Trophoblast cell (in vitro differentiated cells and primary cell): ENCODE data around the gene KIF16B.

Experiments used
- DNase-seq, 2 donors: peaks; one replicate each; pipeline ENCODE4 v3.0.0-alpha.2; 2016
- H2AFZ ChIP-seq: 2 replicates; pipeline ENCODE4 v1.6.1; 2013; ENCODE audit warnings: low read length, moderate library complexity, mild to moderate bottlenecking; ENCODE audit not compliant: insufficient read depth, poor library complexity
- H2AK5ac ChIP-seq: 2 replicates; pipeline ENCODE4 v1.6.1; 2013; ENCODE audit warnings: mild to moderate bottlenecking, low read length
- H2BK120ac ChIP-seq: 2 replicates; pipeline ENCODE4 v1.6.1; 2013; ENCODE audit warnings: low read length, mild to moderate bottlenecking, moderate library complexity; ENCODE audit not compliant: insufficient read depth, poor library complexity
- H2BK12ac ChIP-seq: 2 replicates; pipeline ENCODE4 v1.6.1; 2013; ENCODE audit warnings: mild to moderate bottlenecking, low read length, moderate library complexity
- H2BK5ac ChIP-seq: 2 replicates; pipeline ENCODE4 v1.6.1; 2013; ENCODE audit warnings: low read length, low read depth, moderate library complexity, mild to moderate bottlenecking; ENCODE audit not compliant: poor library complexity
- H3K14ac ChIP-seq: 2 replicates; pipeline ENCODE4 v1.6.1; 2013; ENCODE audit warnings: mild to moderate bottlenecking, low read length
- H3K18ac ChIP-seq: 2 replicates; pipeline ENCODE4 v1.6.1; 2013; ENCODE audit warnings: mild to moderate bottlenecking, low read length
- H3K23ac ChIP-seq: 2 replicates; pipeline ENCODE4 v1.6.1; 2013; ENCODE audit warnings: low read length
- H3K27ac ChIP-seq: 2 replicates; pipeline ENCODE4 v1.5.1; 2013; ENCODE audit warnings: low read depth, mild to moderate bottlenecking, inconsistent platforms, low read length, moderate library complexity
- H3K27me3 ChIP-seq: 2 replicates; pipeline ENCODE4 v1.6.1; 2013; ENCODE audit warnings: inconsistent platforms, mild to moderate bottlenecking, low read length, moderate library complexity; ENCODE audit not compliant: insufficient read depth
- H3K36me3 ChIP-seq, 2 experiments: 1 replicate in 1 of 2; 2 replicates in 1 of 2; pipeline ENCODE4 v1.6.1; 2013; ENCODE audit warnings: low read length in 2 of 2, mild to moderate bottlenecking in 2 of 2, moderate library complexity in 1 of 2; ENCODE audit not compliant: insufficient read depth in 2 of 2, control insufficient read depth in 1 of 2
- H3K4ac ChIP-seq: 2 replicates; pipeline ENCODE4 v1.6.1; 2013; ENCODE audit warnings: low read depth, mild to moderate bottlenecking, low read length, moderate library complexity
- H3K4me1 ChIP-seq, 2 experiments: 1 replicate in 1 of 2; 2 replicates in 1 of 2; pipeline ENCODE4 v1.6.1; 2013; ENCODE audit warnings: low read length in 2 of 2, mild to moderate bottlenecking in 2 of 2, moderate library complexity in 1 of 2; ENCODE audit not compliant: insufficient read depth in 2 of 2, control insufficient read depth in 1 of 2
- H3K4me2 ChIP-seq: 2 replicates; pipeline ENCODE4 v1.6.1; 2013; ENCODE audit warnings: inconsistent platforms, mild to moderate bottlenecking, low read length, moderate library complexity
- H3K4me3 ChIP-seq: 2 replicates; pipeline ENCODE4 v1.5.1; 2013; ENCODE audit warnings: mild to moderate bottlenecking, low read depth, low read length, inconsistent platforms
- H3K79me1 ChIP-seq: one replicate; pipeline ENCODE4 v1.6.1; 2013; ENCODE audit warnings: low read length
- H3K79me2 ChIP-seq: 2 replicates; pipeline ENCODE4 v1.6.1; 2013; ENCODE audit warnings: low read length, mild to moderate bottlenecking; ENCODE audit not compliant: control insufficient read depth, insufficient read depth, poor library complexity
- H3K9ac ChIP-seq: 2 replicates; pipeline ENCODE4 v1.6.1; 2013; ENCODE audit warnings: mild to moderate bottlenecking, low read length
- H3K9me3 ChIP-seq: 2 replicates; pipeline ENCODE4 v1.6.1; 2013; ENCODE audit warnings: low read depth, mild to moderate bottlenecking, control low read depth, inconsistent platforms, low read length; ENCODE audit not compliant: insufficient read depth
- H4K12ac ChIP-seq: 2 replicates; pipeline ENCODE4 v1.6.1; 2013; ENCODE audit warnings: low read depth, mild to moderate bottlenecking, low read length, moderate library complexity
- H4K8ac ChIP-seq: 2 replicates; pipeline ENCODE4 v1.6.1; 2013; ENCODE audit warnings: low read depth, mild to moderate bottlenecking, low read length, moderate library complexity
- H4K91ac ChIP-seq: one replicate; pipeline ENCODE4 v1.6.1; 2013; ENCODE audit warnings: low read depth, mild to moderate bottlenecking, low read length, moderate library complexity
- WGBS: extraction: QIAGEN DNeasy Blood & Tissue Kit; methylation state at CpG from one replicate; pipeline ENCODE4 v1.1.7; 2013; ENCODE audit warnings: missing lambda C conversion rate; ENCODE audit not compliant: insufficient read length, insufficient coverage; ENCODE audit errors: extremely low coverage; 5-methylcytosine and 5-hydroxymethylcytosine counted together

KIF16B gene

DNA sequence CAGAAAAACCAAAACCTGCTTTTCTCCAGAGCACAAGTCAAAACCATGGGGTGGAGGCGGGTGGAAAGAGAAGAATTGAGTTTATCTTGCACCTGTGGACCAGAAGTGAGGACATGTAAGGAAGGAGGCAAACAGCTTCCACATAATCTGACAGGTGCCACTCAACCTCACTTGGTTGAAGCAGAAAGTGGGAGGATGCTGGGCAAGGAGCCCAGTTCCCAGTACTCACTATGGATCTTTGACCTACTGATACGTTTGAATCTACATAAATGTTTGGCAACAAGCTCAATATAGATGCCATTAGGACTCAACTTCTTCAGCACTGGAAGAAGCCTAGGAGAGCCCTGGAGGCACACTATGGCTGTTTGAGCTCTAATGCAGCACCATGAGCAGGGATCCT is 285.5 kb downstream of the KIF16B start:
- Histone ChIP-seq H2BK12ac (no peak overlapping the region), H3K4ac (no peak overlapping the region), H3K4me2 (no peak overlapping the region), H3K4me3 (no peak overlapping the region), H2BK120ac (no peak overlapping the region), H3K79me1 (no peaks in the 10 kb centered on the region), H3K18ac (no peak overlapping the region), H4K8ac (no peak overlapping the region), H3K27me3 (no peaks in the 10 kb centered on the region), H2AK5ac (no peak overlapping the region), H3K14ac (no peak overlapping the region), H4K91ac (no peak overlapping the region), H3K9ac (no peak overlapping the region), H2BK5ac (no peak overlapping the region), H4K12ac (no peak overlapping the region), H3K4me1 (no peaks in the 10 kb centered on the region), H3K27ac (no peak overlapping the region), H3K36me3 (no peaks in the 10 kb centered on the region), H3K23ac (no peak overlapping the region), H3K79me2 (no peaks in the 10 kb centered on the region), H2AFZ (no peak overlapping the region), H3K9me3 (peaks cover 5% of the 10 kb centered on the region)
- no peak for DNase-seq
- no CpG with 5 or more reads among the region's 2 CpGs for WGBS

DNA sequence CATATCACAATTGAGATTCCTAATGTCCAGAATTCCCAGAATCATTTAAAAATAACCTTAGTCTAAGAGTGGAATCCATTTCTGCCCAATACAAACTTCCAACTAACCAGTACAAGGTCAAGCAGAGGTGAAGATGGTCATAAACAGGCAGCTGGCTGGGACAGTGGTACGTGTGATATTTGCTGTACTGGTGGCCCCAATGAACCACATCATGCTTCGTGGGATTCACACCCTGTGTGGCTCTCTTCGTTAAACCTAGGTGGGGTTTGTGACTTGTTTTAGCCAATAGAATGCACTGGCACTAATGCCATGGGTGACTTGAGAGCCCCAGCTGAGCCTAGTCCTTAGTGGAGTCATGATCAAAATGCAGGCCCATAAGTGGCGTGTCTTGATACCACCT is 286.6 kb downstream of the KIF16B start:
- Histone ChIP-seq H3K18ac (no peak overlapping the region), H3K23ac (no peak overlapping the region), H3K9me3 (peaks cover 6% of the 10 kb centered on the region), H4K8ac (no peak overlapping the region), H3K9ac (no peak overlapping the region), H2BK120ac (no peak overlapping the region), H3K36me3 (no peaks in the 10 kb centered on the region), H2AK5ac (no peak overlapping the region), H3K79me2 (no peaks in the 10 kb centered on the region), H3K4ac (no peak overlapping the region), H3K4me3 (no peak overlapping the region), H3K4me2 (no peak overlapping the region), H2BK5ac (no peak overlapping the region), H2AFZ (no peak overlapping the region), H2BK12ac (no peak overlapping the region), H3K14ac (no peak overlapping the region), H4K91ac (no peak overlapping the region), H3K27me3 (no peaks in the 10 kb centered on the region), H3K4me1 (no peaks in the 10 kb centered on the region), H3K79me1 (no peaks in the 10 kb centered on the region), H3K27ac (no peak overlapping the region), H4K12ac (no peak overlapping the region)
- no peak for DNase-seq
- no CpG with 5 or more reads among the region's 4 CpGs for WGBS

DNA sequence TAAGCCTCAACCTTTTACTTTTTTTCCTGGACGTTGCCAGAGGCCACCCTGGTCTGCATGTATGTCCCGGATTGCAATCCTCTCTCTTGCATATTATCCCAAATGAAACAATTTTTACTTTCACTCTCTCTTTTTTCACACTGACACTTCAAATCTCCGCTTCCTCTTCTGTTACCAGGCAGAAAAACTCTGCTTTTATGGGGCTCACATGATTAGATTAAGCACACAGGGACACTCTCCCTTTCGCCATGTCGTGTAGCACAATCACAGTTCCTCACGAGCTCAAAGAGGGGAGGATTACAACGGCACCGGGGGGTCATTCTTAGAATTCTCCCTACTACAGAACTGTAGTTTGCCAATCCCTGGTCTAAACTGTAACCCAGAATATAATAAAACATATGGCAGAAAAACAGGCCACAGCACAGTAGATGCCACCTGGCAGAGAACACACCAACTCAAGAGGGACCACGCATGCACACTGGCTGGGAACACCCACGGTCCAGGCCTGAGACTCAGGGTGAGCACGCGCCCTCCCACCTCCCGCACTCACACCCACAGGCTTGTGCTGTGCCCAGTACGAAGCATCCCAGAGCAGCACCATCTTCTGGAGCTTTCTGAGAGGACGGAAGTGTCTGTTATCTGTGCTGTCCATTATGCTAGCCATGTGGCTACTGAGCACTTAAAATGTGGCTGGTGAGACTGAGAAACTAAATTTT is 288.7 kb downstream of the KIF16B start:
- H3K4ac ChIP-seq: no peak overlapping the region
- H3K36me3 ChIP-seq: no peaks in the 10 kb centered on the region
- WGBS: no CpG with 5 or more reads among the region's 15 CpGs

GRCh38 chr20:16283978-16284377 is 289.3 kb downstream of the KIF16B start:
- Histone ChIP-seq H3K4ac (no peak overlapping the region), H4K8ac (no peak overlapping the region), H3K9me3 (peaks cover 7% of the 10 kb centered on the region), H2AFZ (no peak overlapping the region), H2BK12ac (no peak overlapping the region), H3K14ac (no peak overlapping the region), H3K9ac (no peak overlapping the region), H3K27me3 (no peaks in the 10 kb centered on the region), H3K79me1 (no peaks in the 10 kb centered on the region), H3K4me3 (no peak overlapping the region), H3K4me1 (no peaks in the 10 kb centered on the region), H4K91ac (no peak overlapping the region), H3K27ac (no peak overlapping the region), H3K36me3 (no peaks in the 10 kb centered on the region), H3K23ac (no peak overlapping the region), H3K18ac (no peak overlapping the region), H4K12ac (no peak overlapping the region), H2BK120ac (no peak overlapping the region), H2BK5ac (no peak overlapping the region), H3K79me2 (no peaks in the 10 kb centered on the region), H2AK5ac (no peak overlapping the region), H3K4me2 (no peak overlapping the region)
- no peak for DNase-seq
- WGBS: no CpG with 5 or more reads among the region's 5 CpGs

More for the DNA sequence above, 288.7 kb downstream of the KIF16B start:
- Histone ChIP-seq H3K18ac (no peak overlapping the region), H2BK120ac (no peak overlapping the region), H3K79me2 (no peaks in the 10 kb centered on the region), H3K23ac (no peak overlapping the region), H4K12ac (no peak overlapping the region), H3K14ac (no peak overlapping the region), H4K91ac (no peak overlapping the region), H3K4me2 (no peak overlapping the region), H3K9ac (no peak overlapping the region), H3K27me3 (no peaks in the 10 kb centered on the region), H3K4me1 (no peaks in the 10 kb centered on the region), H3K79me1 (no peaks in the 10 kb centered on the region), H4K8ac (no peak overlapping the region), H2BK12ac (no peak overlapping the region), H3K27ac (no peak overlapping the region), H2AFZ (no peak overlapping the region), H3K9me3 (peaks cover 7% of the 10 kb centered on the region), H3K4me3 (peak overlapping the region; percentile 15), H2AK5ac (no peak overlapping the region), H2BK5ac (no peak overlapping the region)
- DNase-seq: no peak
